ENCODE measurements around the gene DUSP5.

GRCh38 chr10:110456046-110456445 lies 41.7 kb upstream of the DUSP5 start:
- TF ChIP-seq POLR2A (IDR thresholded peaks at IDR 0.05), result no peak
- TF ChIP-seq CTCF (IDR thresholded peaks at IDR 0.05), result no peak
- TF ChIP-seq EP300 (IDR thresholded peaks at IDR 0.05), result no peak

Data from stomach (tissue), 4 donors.